ENCODE measurements around the gene GLI3. TPM values are rescaled to one million over a fixed set of nuclear protein-coding genes. Genes with fewer than 3 reads are reported as not detected.

GLI3 gene
- total RNA-seq, 1 donor from 2014 or later = 7.3 TPM

DNA sequence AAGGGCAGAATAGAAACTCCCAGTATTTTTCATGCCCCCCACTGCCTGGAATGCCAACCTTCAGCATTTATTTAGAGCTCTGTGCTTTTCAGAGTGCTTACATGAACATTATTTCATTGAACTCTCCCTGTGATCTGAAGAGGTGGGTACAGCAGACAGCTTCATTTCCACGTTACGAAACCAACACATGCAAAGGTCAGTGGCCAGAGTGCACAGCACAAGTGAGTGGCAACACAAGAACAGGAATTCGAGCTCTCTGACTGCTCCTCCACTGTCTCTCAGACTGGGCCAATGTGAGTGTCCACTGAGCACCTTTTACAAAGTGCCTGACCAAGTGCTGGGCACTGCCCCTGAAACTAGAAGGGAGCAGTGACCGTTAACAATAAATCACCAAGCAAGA lies 162.9 kb downstream of the GLI3 start:
- Histone ChIP-seq H3K4me3 (ENCODE audit: low read depth, low read length) (no peak overlapping the region), H3K27me3 (ENCODE audit: control insufficient read depth, insufficient read depth, low read length) (no peaks in the 10 kb centered on the region), H3K36me3 (ENCODE audit: control insufficient read depth, insufficient read depth, low read length) (no peaks in the 10 kb centered on the region)
- no peak for DNase-seq (ENCODE audit: low read depth)
- TF ChIP-seq, protein P1, sequence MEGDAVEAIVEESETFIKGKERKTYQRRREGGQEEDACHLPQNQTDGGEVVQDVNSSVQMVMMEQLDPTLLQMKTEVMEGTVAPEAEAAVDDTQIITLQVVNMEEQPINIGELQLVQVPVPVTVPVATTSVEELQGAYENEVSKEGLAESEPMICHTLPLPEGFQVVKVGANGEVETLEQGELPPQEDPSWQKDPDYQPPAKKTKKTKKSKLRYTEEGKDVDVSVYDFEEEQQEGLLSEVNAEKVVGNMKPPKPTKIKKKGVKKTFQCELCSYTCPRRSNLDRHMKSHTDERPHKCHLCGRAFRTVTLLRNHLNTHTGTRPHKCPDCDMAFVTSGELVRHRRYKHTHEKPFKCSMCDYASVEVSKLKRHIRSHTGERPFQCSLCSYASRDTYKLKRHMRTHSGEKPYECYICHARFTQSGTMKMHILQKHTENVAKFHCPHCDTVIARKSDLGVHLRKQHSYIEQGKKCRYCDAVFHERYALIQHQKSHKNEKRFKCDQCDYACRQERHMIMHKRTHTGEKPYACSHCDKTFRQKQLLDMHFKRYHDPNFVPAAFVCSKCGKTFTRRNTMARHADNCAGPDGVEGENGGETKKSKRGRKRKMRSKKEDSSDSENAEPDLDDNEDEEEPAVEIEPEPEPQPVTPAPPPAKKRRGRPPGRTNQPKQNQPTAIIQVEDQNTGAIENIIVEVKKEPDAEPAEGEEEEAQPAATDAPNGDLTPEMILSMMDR (IDR thresholded peaks at IDR 0.05; ENCODE audit: insufficient read depth, low read length, poor library complexity, severe bottlenecking) = no peak

DNA sequence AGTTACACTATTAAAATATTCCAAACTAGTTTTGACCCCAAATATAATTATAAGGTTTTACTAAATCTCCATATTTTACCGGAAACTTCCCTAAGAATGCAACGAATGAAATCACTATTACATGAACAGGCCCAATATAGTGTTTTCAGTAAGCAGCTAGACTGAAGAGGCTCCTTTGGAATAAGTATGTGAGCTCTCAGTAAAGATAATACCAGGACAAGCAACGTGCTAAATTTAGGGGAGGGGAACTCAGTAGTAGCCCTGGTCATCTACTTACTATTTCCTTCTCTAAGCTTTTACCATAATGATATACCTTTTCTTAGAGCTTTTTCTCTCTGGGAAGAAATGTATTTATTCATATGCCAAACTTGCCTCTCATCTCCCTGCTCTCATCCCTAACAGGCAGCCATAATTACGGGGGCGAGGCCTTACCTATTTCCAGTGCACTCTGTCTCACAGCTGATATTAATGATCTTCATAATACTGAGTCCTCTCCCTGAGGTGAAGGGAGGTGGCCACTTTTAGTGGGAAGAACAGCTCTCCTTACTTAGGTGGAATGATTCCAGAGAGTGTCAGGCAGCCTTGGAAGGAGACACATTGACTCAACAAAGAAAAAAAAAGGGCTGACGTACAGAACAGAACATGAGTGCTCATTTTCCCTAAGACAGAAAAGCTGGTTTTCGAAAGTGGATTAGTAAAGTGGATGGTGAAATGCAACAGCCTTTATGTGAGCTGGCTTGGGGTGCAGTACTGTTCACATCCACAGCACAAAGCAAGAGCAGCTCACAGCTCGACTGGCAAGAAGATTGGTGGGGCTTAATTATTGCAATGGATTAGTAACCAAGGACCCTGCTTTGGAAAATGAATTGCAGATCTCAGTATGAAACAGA lies 165.4 kb downstream of the GLI3 start:
- H3K36me3 ChIP-seq (ENCODE audit: control insufficient read depth, insufficient read depth, low read length) = no peaks in the 10 kb centered on the region

DNA sequence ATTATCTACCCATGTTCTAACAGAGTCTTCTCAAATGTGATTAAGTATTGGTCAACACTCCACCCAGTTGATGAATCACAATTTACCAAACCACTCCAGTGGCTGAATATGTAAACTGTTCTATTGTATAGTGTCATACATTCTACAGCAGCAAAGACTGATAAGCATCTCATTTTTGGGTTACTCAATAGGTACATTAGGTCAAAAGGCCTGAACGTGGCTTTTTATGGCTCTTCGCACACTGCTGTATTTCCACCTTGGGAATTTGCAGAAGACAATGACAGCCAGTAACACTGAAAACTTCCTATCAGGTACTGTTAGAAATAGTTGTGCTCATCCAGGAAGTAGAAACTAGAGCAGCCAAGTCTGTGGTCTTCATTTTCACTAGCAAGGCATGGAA lies 166.9 kb downstream of the GLI3 start:
- DNase-seq (ENCODE audit: low read depth) = peak; percentile 34
- no peak overlapping the region for H3K4me3 ChIP-seq (ENCODE audit: low read depth, low read length)
- TF ChIP-seq, protein P1 (IDR thresholded peaks at IDR 0.05; ENCODE audit: insufficient read depth, low read length, poor library complexity, severe bottlenecking) = no peak
- H3K36me3 ChIP-seq (ENCODE audit: control insufficient read depth, insufficient read depth, low read length) = no peaks in the 10 kb centered on the region
- H3K27me3 ChIP-seq (ENCODE audit: control insufficient read depth, insufficient read depth, low read length) = no peaks in the 10 kb centered on the region

More for the DNA sequence above, 165.4 kb downstream of the GLI3 start:
- no peaks in the 10 kb centered on the region for H3K27me3 ChIP-seq (ENCODE audit: control insufficient read depth, insufficient read depth, low read length)
- TF ChIP-seq, protein P1 (IDR thresholded peaks at IDR 0.05; ENCODE audit: insufficient read depth, low read length, poor library complexity, severe bottlenecking) = peak; percentile 25
- DNase-seq (ENCODE audit: low read depth) = no peak
- H3K4me3 ChIP-seq (ENCODE audit: low read depth, low read length) = no peak overlapping the region

DNA sequence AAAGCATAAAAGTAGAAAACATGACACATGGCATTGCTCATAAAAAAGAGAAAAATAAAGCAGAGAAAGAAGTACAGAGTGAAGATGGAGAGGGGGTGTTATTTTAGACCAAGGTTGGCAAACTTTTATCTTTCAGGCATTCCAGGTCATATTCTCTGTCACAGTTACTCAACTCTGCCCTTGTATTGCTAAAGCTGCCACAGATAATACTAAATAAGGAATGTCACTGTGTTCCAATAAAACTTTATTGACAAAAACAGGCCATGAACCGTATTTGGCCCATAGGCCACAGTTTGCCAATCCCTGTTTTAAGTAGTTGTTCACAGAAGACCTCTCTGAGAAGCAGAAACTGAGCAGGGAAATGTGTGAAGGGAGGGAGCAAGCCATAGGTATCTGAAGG lies 167.4 kb downstream of the GLI3 start:
- Histone ChIP-seq H3K4me3 (ENCODE audit: low read depth, low read length) (no peak overlapping the region), H3K36me3 (ENCODE audit: control insufficient read depth, insufficient read depth, low read length) (no peaks in the 10 kb centered on the region), H3K27me3 (ENCODE audit: control insufficient read depth, insufficient read depth, low read length) (no peaks in the 10 kb centered on the region)
- TF ChIP-seq, protein P1 (IDR thresholded peaks at IDR 0.05; ENCODE audit: insufficient read depth, low read length, poor library complexity, severe bottlenecking) = no peak
- no peak for DNase-seq (ENCODE audit: low read depth)

DNA sequence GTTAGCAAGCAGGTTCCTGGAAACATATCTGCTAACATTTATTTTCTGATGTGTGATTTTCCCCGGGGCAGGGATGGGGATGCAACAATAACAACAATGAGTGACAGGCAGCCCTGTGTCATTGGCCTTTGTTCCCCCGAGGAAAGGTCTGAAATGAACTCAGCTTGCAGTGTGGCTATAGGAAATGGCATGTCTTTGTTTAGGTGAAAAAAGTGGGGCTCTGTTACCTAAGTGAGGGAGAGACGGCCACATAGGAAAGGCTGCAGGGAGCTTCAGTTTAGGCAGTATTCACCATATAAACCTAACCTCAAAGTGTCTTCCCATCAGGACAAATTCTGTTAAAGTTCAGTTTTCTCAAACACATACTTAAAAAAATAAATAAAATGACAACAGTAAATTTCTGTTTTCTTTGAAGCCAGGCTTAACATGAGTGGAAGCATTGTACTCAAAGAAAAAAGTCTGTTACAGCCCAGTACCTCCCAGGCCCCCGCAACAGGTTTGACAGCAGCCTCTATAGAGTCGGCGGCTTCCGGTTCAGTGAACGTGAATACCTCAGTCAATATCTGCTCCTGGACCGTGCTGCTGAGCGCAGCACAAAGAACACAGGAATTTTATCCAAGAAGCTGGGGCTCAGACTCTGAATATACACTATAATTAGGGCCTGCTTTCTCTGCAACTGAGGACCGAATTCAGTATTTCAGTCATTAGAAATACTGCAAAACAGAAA lies 168.3 kb downstream of the GLI3 start:
- no peaks in the 10 kb centered on the region for H3K36me3 ChIP-seq (ENCODE audit: control insufficient read depth, insufficient read depth, low read length)
- no peaks in the 10 kb centered on the region for H3K27me3 ChIP-seq (ENCODE audit: control insufficient read depth, insufficient read depth, low read length)
- no peak overlapping the region for H3K4me3 ChIP-seq (ENCODE audit: low read depth, low read length)
- TF ChIP-seq, protein P1 (IDR thresholded peaks at IDR 0.05; ENCODE audit: insufficient read depth, low read length, poor library complexity, severe bottlenecking) = no peak
- no peak for DNase-seq (ENCODE audit: low read depth)
